Vagina (tissue), 2 donors: ENCODE measurements around the gene EYS.

Source experiments
- CTCF ChIP-seq, 3 experiments: fragments of 450-650 bp in 2 of 3; fragments of 200-600 bp in 1 of 3; sonication (generic) in 1 of 3; IDR thresholded peaks; one replicate each; pipeline ENCODE4 v1.5.1; 2017 to 2019; ENCODE audit warnings: antibody characterized with exemption in 3 of 3, mild to moderate bottlenecking in 2 of 3, moderate library complexity in 2 of 3
- POLR2A ChIP-seq, 2 donors: fragments of 450-650 bp; IDR thresholded peaks; one replicate each; pipeline ENCODE4 v1.6.1; 2017; ENCODE audit warnings: antibody characterized with exemption in 2 of 2, mild to moderate bottlenecking in 2 of 2, moderate library complexity in 2 of 2
- POLR2AphosphoS5 ChIP-seq, 2 donors: sonication (generic); formaldehyde crosslinking; IDR thresholded peaks; one replicate each; pipeline ENCODE4 v1.9.0; 2017; ENCODE audit warnings: antibody characterized with exemption in 2 of 2, mild to moderate bottlenecking in 2 of 2, low read depth in 1 of 2; ENCODE audit not compliant: insufficient read depth in 1 of 2

GRCh38 chr6:64233746-64234145 lies 1473.3 kb downstream of the EYS start:
- TF ChIP-seq CTCF (IDR thresholded peaks at IDR 0.05) (no peak), POLR2A (IDR thresholded peaks at IDR 0.05) (no peak), POLR2AphosphoS5 (IDR thresholded peaks at IDR 0.05; ENCODE audit: insufficient read depth in 1 of 2, low read depth in 1 of 2) (no peak)
